IMR-90 (cell line): ENCODE data around the gene ANO2. TPM values are rescaled to one million over a fixed set of nuclear protein-coding genes. Genes with fewer than 3 reads are reported as not detected.

Source experiments
- ATAC-seq: fragments of 200-7000 bp; cut with Tn5 transposase; 2 replicates; pipeline ENCODE4 v1.9.1; 2020; ENCODE audit warnings: low read depth, mild to moderate bottlenecking, moderate library complexity
- BruUV-seq: library from RNA; stranded (reverse); fragments of 400-500 nt; replicated peaks from 2 replicates; lab custom pipeline; 2021; lab: Mats Ljungman, UMichigan
- CTCF ChIA-PET: fragments of 300-600 bp; formaldehyde crosslinking; extraction: SDS; loops from one replicate; lab custom pipeline; 2021; ENCODE audit warnings: antibody characterized with exemption; lab: Yijun Ruan, JAX
- POLR2A ChIA-PET: fragments of 300-600 bp; sonication (Branson Sonifier 250); formaldehyde crosslinking; loops from one replicate; lab custom pipeline; 2022; ENCODE audit warnings: antibody characterized with exemption; ENCODE audit not compliant: unreplicated experiment; lab: Charles Lee
- DNase-seq: peaks from one replicate; pipeline ENCODE4 v3.0.0; 2013
- H2AFZ ChIP-seq: replicated peaks from 2 replicates; pipeline ENCODE3; 2013; ENCODE audit warnings: low read length, mild to moderate bottlenecking; ENCODE audit not compliant: poor library complexity
- H2AK5ac ChIP-seq: 2 replicates; pipeline ENCODE4 v1.6.1; 2013; ENCODE audit warnings: low read depth, low read length, inconsistent platforms
- H2AK9ac ChIP-seq: replicated peaks from 2 replicates; pipeline ENCODE3; 2013; ENCODE audit warnings: mild to moderate bottlenecking, low read depth, low read length, moderate library complexity; ENCODE audit not compliant: poor library complexity
- H2BK120ac ChIP-seq: 2 replicates; pipeline ENCODE4 v1.6.1; 2013; ENCODE audit warnings: low read depth, low read length, inconsistent platforms
- H2BK15ac ChIP-seq: 3 replicates; pipeline ENCODE4 v1.6.1; 2013; ENCODE audit warnings: low read depth, low read length, inconsistent platforms
- H2BK20ac ChIP-seq: 2 replicates; pipeline ENCODE4 v1.6.1; 2013; ENCODE audit warnings: low read depth, mild to moderate bottlenecking, inconsistent platforms, low read length, moderate library complexity
- H2BK5ac ChIP-seq: 2 replicates; pipeline ENCODE4 v1.6.1; 2013; ENCODE audit warnings: mild to moderate bottlenecking, low read depth, low read length, inconsistent platforms; ENCODE audit not compliant: poor library complexity, severe bottlenecking
- H3K14ac ChIP-seq: replicated peaks from 2 replicates; pipeline ENCODE4 v1.6.1; 2013; ENCODE audit warnings: low read depth, low read length, inconsistent platforms
- H3K18ac ChIP-seq: 2 replicates; pipeline ENCODE4 v1.6.1; 2013; ENCODE audit warnings: low read depth, low read length, control low read depth
- H3K23ac ChIP-seq: 2 replicates; pipeline ENCODE4 v1.6.1; 2013; ENCODE audit warnings: low read depth, low read length, inconsistent platforms
- H3K27ac ChIP-seq: 2 replicates; pipeline ENCODE4 v1.5.1; 2013; ENCODE audit warnings: mild to moderate bottlenecking, control low read depth, low read length; ENCODE audit not compliant: insufficient read depth
- H3K27me3 ChIP-seq: 2 replicates; pipeline ENCODE4 v1.6.1; 2013; ENCODE audit warnings: low read length; ENCODE audit not compliant: control insufficient read depth, insufficient read depth
- H3K36me3 ChIP-seq: 2 replicates; pipeline ENCODE4 v1.6.1; 2013; ENCODE audit warnings: low read length, mixed read lengths; ENCODE audit not compliant: control insufficient read depth, insufficient read depth
- H3K4ac ChIP-seq: 2 replicates; pipeline ENCODE4 v1.6.1; 2013; ENCODE audit warnings: low read depth, low read length, inconsistent platforms
- H3K4me1 ChIP-seq: 2 replicates; pipeline ENCODE4 v1.6.1; 2013; ENCODE audit warnings: low read length, mixed read lengths; ENCODE audit not compliant: control insufficient read depth, insufficient read depth
- H3K4me2 ChIP-seq: 2 replicates; pipeline ENCODE4 v1.6.1; 2013; ENCODE audit warnings: low read depth, mild to moderate bottlenecking, control low read depth, low read length, moderate library complexity
- H3K4me3 ChIP-seq: 2 replicates; pipeline ENCODE4 v1.5.1; 2013; ENCODE audit warnings: low read depth, mild to moderate bottlenecking, control low read depth, low read length, moderate library complexity; ENCODE audit not compliant: insufficient read depth
- H3K56ac ChIP-seq: 2 replicates; pipeline ENCODE4 v1.6.1; 2013; ENCODE audit warnings: low read length, inconsistent platforms; ENCODE audit not compliant: insufficient read depth; ENCODE audit errors: extremely low read depth
- H3K79me1 ChIP-seq, 2 experiments: 2 replicates each; pipeline ENCODE4 v1.6.1; 2013; ENCODE audit warnings: low read length in 2 of 2, inconsistent platforms in 1 of 2, low read depth in 1 of 2
- H3K9ac ChIP-seq: 2 replicates; pipeline ENCODE4 v1.6.1; 2013; ENCODE audit warnings: low read depth, low read length, control low read depth
- H3K9me1 ChIP-seq: 2 replicates; pipeline ENCODE4 v1.6.1; 2013; ENCODE audit warnings: low read length, inconsistent platforms; ENCODE audit not compliant: insufficient read depth
- H3K9me3 ChIP-seq: 2 replicates; pipeline ENCODE4 v1.6.1; 2013; ENCODE audit warnings: low read length; ENCODE audit not compliant: control insufficient read depth, insufficient read depth
- H4K20me1 ChIP-seq: 2 replicates; pipeline ENCODE4 v1.6.1; 2013; ENCODE audit warnings: low read length, inconsistent platforms; ENCODE audit not compliant: insufficient read depth
- H4K5ac ChIP-seq: 2 replicates; pipeline ENCODE4 v1.6.1; 2013; ENCODE audit warnings: mild to moderate bottlenecking, low read depth, low read length, control low read depth
- H4K8ac ChIP-seq, 2 experiments: 2 replicates each; pipeline ENCODE4 v1.6.1; 2013; ENCODE audit warnings: low read depth in 2 of 2, low read length in 2 of 2, control low read depth in 1 of 2, inconsistent platforms in 1 of 2
- H4K91ac ChIP-seq: 2 replicates; pipeline ENCODE4 v1.6.1; 2013; ENCODE audit warnings: low read depth, low read length, inconsistent platforms; ENCODE audit not compliant: insufficient read depth
- BHLHE40 ChIP-seq: fragments of 150-350 bp; IDR thresholded peaks from 2 replicates; pipeline ENCODE4 v1.6.1; 2016; ENCODE audit warnings: mild to moderate bottlenecking, low read depth, low read length
- CEBPB ChIP-seq: IDR thresholded peaks from 2 replicates; pipeline ENCODE4 v1.6.1; 2012; ENCODE audit warnings: low read depth, low read length, improper control_type of control experiment
- CHD1 ChIP-seq: IDR thresholded peaks from 2 replicates; pipeline ENCODE4 v1.6.1; 2012; ENCODE audit warnings: low read depth, low read length, improper control_type of control experiment
- FOS ChIP-seq: fragments of 150-350 bp; IDR thresholded peaks from 2 replicates; pipeline ENCODE4 v1.6.1; 2016; ENCODE audit warnings: low read depth, low read length
- MAFK ChIP-seq: IDR thresholded peaks from 2 replicates; pipeline ENCODE4 v1.6.1; 2012; ENCODE audit warnings: low read depth, low read length, improper control_type of control experiment
- MAZ ChIP-seq: IDR thresholded peaks from 2 replicates; pipeline ENCODE4 v1.6.1; 2012; ENCODE audit warnings: low read depth, mild to moderate bottlenecking, low read length, improper control_type of control experiment, moderate library complexity, borderline replicate concordance
- MXI1 ChIP-seq: IDR thresholded peaks from 2 replicates; pipeline ENCODE4 v1.6.1; 2012; ENCODE audit warnings: low read depth, mild to moderate bottlenecking, low read length, moderate library complexity, borderline replicate concordance
- NFE2L2 ChIP-seq: fragments of 150-350 bp; IDR thresholded peaks from 2 replicates; pipeline ENCODE4 v1.6.1; 2016; ENCODE audit warnings: low read depth, mild to moderate bottlenecking, low read length
- POLR2A ChIP-seq: IDR thresholded peaks from 2 replicates; pipeline ENCODE4 v1.6.1; 2012; ENCODE audit warnings: mild to moderate bottlenecking, low read depth, low read length
- RAD21 ChIP-seq: IDR thresholded peaks from 2 replicates; pipeline ENCODE4 v1.6.1; 2012; ENCODE audit warnings: low read length, improper control_type of control experiment
- RCOR1 ChIP-seq: IDR thresholded peaks from 2 replicates; pipeline ENCODE4 v1.6.1; 2012; ENCODE audit warnings: mild to moderate bottlenecking, low read length, improper control_type of control experiment; ENCODE audit not compliant: insufficient replicate concordance
- RFX5 ChIP-seq: IDR thresholded peaks from 2 replicates; pipeline ENCODE4 v1.8.0; 2012; ENCODE audit warnings: low read depth, mild to moderate bottlenecking, low read length, moderate library complexity
- SMC3 ChIP-seq: fragments of 150-350 bp; IDR thresholded peaks from 2 replicates; pipeline ENCODE4 v1.6.1; 2016; ENCODE audit warnings: low read depth, mild to moderate bottlenecking, antibody characterized with exemption, low read length, moderate library complexity
- WGBS, 2 experiments: methylation state at CpG; one replicate each; pipeline versions ENCODE4 v1.1.5 to v1.1.7; 2013; ENCODE audit warnings: missing lambda C conversion rate in 2 of 2; ENCODE audit not compliant: insufficient read length in 1 of 2; ENCODE audit errors: extremely low coverage in 2 of 2; 5-methylcytosine and 5-hydroxymethylcytosine counted together
- dilution Hi-C: fragments of 300-500 bp; cut with HindIII; formaldehyde crosslinking; loops from one replicate; pipeline ENCODE4 v1.14.3; 2018; ENCODE audit warnings: low sequenced_read_pairs; ENCODE audit not compliant: unreplicated experiment
- in situ Hi-C: fragments of 300-500 bp; cut with MboI; formaldehyde crosslinking; loops from 3 replicates; pipeline ENCODE4 v1.14.3; 2019; ENCODE audit warnings: low sequenced_read_pairs, inconsistent platforms, mixed read lengths
- intact Hi-C: fragments of 100-400 bp; cut with micrococcal nuclease; formaldehyde crosslinking; loops from 2 replicates; pipeline ENCODE4 v1.10.0; 2022
- polyA plus RNA-seq, 3 experiments: library from polyadenylated mRNA; depleted of rRNA; stranded (reverse); fragments of >200 nt; gene quantifications; 2 replicates each; pipeline ENCODE4 v1.2.3, GENCODE V29; 2012; ENCODE audit warnings: low replicate concordance in 1 of 3
- total RNA-seq: library from RNA; depleted of rRNA; stranded (reverse); fragments of >200 nt; gene quantifications from 2 replicates; pipeline ENCODE4 v1.2.3, GENCODE V29; 2012
- TF ChIP-seq, protein P1 (sequence below): conservative IDR thresholded peaks from 2 replicates; pipeline ENCODE4 v1.5.1; 2012; ENCODE audit warnings: mild to moderate bottlenecking, low read depth, low read length, improper control_type of control experiment
- TF ChIP-seq, protein P2 (sequence below): fragments of 150-350 bp; IDR thresholded peaks from 2 replicates; pipeline ENCODE4 v1.6.1; 2016; ENCODE audit warnings: low read depth, mild to moderate bottlenecking, low read length, moderate library complexity, borderline replicate concordance
- TF ChIP-seq, protein P3 (sequence below): fragments of 150-350 bp; IDR thresholded peaks from 2 replicates; pipeline ENCODE4 v1.6.1; 2017; ENCODE audit warnings: mild to moderate bottlenecking, antibody characterized with exemption, low read length, low read depth

The ANO2 gene
- total and polyA plus RNA-seq, 2 of the 4 experiments (the other 2 are of a cell fraction): 0.22 TPM; not detected in 1

DNA sequence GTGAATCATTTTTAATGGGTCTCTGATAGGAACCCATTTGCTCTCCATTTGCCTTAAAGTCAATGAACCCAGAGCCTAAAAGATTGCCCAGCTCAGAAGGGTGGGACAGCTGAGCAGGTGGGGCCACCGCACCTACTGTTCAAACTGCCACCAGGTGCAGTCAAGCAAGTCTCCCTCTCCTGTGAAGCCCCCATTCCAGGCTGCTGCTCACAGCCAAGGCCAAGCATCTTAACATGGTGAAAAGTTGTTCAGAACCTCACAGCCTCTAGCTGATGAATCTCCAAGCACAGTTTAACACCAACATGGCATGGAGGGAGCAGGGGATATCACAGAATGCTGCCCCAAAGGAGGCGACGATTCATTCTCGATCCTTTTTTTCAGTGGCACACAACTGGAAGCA, 29.5 kb downstream of the ANO2 start:
- Histone ChIP-seq H3K27me3 (peaks cover 22% of the 10 kb centered on the region), H3K4ac (no peak overlapping the region), H2BK20ac (no peak overlapping the region), H3K56ac (no peak overlapping the region), H3K9me1 (no peaks in the 10 kb centered on the region), H2BK15ac (no peak overlapping the region), H2BK120ac (no peak overlapping the region), H3K4me2 (no peak overlapping the region), H4K8ac (no peak overlapping the region), H2AK9ac (no peak overlapping the region), H3K9ac (no peak overlapping the region), H3K9me3 (no peaks in the 10 kb centered on the region), H3K14ac (no peak overlapping the region), H2AFZ (no peak overlapping the region), H3K4me1 (no peaks in the 10 kb centered on the region), H3K23ac (no peak overlapping the region), H4K5ac (no peak overlapping the region), H3K27ac (no peak overlapping the region), H3K36me3 (no peaks in the 10 kb centered on the region), H2AK5ac (no peak overlapping the region), H3K4me3 (no peak overlapping the region), H4K91ac (no peak overlapping the region), H3K18ac (no peak overlapping the region), H3K79me1 (no peaks in the 10 kb centered on the region), H2BK5ac (no peak overlapping the region), H4K20me1 (no peaks in the 10 kb centered on the region)
- no TSS peak for BruUV-seq
- ATAC-seq (no peak), DNase-seq (no peak)
- dilution Hi-C loops: no loop called here
- in situ Hi-C loops: no loop called here
- no peak for TF ChIP-seq RFX5
- no peak for TF ChIP-seq MAZ
- TF ChIP-seq RAD21: no peak
- TF ChIP-seq NFE2L2: no peak
- no peak for TF ChIP-seq CHD1
- TF ChIP-seq, protein P1, sequence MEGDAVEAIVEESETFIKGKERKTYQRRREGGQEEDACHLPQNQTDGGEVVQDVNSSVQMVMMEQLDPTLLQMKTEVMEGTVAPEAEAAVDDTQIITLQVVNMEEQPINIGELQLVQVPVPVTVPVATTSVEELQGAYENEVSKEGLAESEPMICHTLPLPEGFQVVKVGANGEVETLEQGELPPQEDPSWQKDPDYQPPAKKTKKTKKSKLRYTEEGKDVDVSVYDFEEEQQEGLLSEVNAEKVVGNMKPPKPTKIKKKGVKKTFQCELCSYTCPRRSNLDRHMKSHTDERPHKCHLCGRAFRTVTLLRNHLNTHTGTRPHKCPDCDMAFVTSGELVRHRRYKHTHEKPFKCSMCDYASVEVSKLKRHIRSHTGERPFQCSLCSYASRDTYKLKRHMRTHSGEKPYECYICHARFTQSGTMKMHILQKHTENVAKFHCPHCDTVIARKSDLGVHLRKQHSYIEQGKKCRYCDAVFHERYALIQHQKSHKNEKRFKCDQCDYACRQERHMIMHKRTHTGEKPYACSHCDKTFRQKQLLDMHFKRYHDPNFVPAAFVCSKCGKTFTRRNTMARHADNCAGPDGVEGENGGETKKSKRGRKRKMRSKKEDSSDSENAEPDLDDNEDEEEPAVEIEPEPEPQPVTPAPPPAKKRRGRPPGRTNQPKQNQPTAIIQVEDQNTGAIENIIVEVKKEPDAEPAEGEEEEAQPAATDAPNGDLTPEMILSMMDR: no peak
- TF ChIP-seq MXI1: no peak
- TF ChIP-seq FOS: no peak
- no peak for TF ChIP-seq RCOR1
- TF ChIP-seq MAFK: no peak
- TF ChIP-seq CEBPB: no peak
- TF ChIP-seq, protein P2, sequence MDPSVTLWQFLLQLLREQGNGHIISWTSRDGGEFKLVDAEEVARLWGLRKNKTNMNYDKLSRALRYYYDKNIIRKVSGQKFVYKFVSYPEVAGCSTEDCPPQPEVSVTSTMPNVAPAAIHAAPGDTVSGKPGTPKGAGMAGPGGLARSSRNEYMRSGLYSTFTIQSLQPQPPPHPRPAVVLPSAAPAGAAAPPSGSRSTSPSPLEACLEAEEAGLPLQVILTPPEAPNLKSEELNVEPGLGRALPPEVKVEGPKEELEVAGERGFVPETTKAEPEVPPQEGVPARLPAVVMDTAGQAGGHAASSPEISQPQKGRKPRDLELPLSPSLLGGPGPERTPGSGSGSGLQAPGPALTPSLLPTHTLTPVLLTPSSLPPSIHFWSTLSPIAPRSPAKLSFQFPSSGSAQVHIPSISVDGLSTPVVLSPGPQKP: no peak
- no peak for TF ChIP-seq SMC3
- TF ChIP-seq BHLHE40: no peak
- TF ChIP-seq POLR2A: no peak
- TF ChIP-seq, protein P3, sequence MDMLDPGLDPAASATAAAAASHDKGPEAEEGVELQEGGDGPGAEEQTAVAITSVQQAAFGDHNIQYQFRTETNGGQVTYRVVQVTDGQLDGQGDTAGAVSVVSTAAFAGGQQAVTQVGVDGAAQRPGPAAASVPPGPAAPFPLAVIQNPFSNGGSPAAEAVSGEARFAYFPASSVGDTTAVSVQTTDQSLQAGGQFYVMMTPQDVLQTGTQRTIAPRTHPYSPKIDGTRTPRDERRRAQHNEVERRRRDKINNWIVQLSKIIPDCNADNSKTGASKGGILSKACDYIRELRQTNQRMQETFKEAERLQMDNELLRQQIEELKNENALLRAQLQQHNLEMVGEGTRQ: no peak
- WGBS, 2 experiments: 83% methylated on average over 1 of the region's 4 CpGs; no CpG with 5 or more reads in 1 of the 2 experiments
- CTCF ChIA-PET: no interaction called here
- POLR2A ChIA-PET: no interaction called here
- intact Hi-C loops: no loop called here
